ENCODE measurements around the gene GP2.

GP2 gene

GRCh38 chr16:20344611-20345010 lies 17.3 kb upstream of the GP2 start:
- DNase-seq, result no peak
- WGBS (ENCODE audit: extremely low coverage, insufficient coverage, insufficient read length), result no CpG with 5 or more reads among the region's 5 CpGs

GRCh38 chr16:20339744-20340143 lies 12.4 kb upstream of the GP2 start:
- DNase-seq, result peak in 1 of 2 donors; percentile 14
- Histone ChIP-seq H4K91ac (ENCODE audit: low read depth, low read length) (no peak overlapping the region), H3K79me1 (ENCODE audit: low read length) (no peaks in the 10 kb centered on the region), H3K79me2 (ENCODE audit: control insufficient read depth, insufficient read depth, low read length, poor library complexity) (no peaks in the 10 kb centered on the region), H2AK5ac (ENCODE audit: low read length) (no peak overlapping the region), H2BK12ac (ENCODE audit: low read length) (no peak overlapping the region), H2AFZ (ENCODE audit: insufficient read depth, low read length, poor library complexity) (no peak overlapping the region), H3K27me3 (ENCODE audit: insufficient read depth, low read length) (no peaks in the 10 kb centered on the region), H3K4me2 (ENCODE audit: low read length) (no peak overlapping the region), H2BK5ac (ENCODE audit: low read depth, low read length, poor library complexity) (no peak overlapping the region), H3K9me3 (ENCODE audit: insufficient read depth, low read depth, low read length) (no peaks in the 10 kb centered on the region), H3K27ac (ENCODE audit: low read depth, low read length) (no peak overlapping the region), H4K8ac (ENCODE audit: low read depth, low read length) (no peak overlapping the region), H3K18ac (ENCODE audit: low read length) (no peak overlapping the region), H3K4me1 (ENCODE audit: control insufficient read depth in 1 of 2, insufficient read depth in 2 of 2, low read length in 2 of 2) (no peaks in the 10 kb centered on the region), H3K23ac (ENCODE audit: low read length) (no peak overlapping the region), H3K4ac (ENCODE audit: low read depth, low read length) (no peak overlapping the region), H4K12ac (ENCODE audit: low read depth, low read length) (no peak overlapping the region), H3K4me3 (ENCODE audit: low read depth, low read length) (no peak overlapping the region), H3K36me3 (ENCODE audit: control insufficient read depth in 1 of 2, insufficient read depth in 2 of 2, low read length in 2 of 2) (no peaks in the 10 kb centered on the region), H3K14ac (ENCODE audit: low read length) (no peak overlapping the region), H2BK120ac (ENCODE audit: insufficient read depth, low read length, poor library complexity) (no peak overlapping the region), H3K9ac (ENCODE audit: low read length) (no peak overlapping the region)
- no CpG with 5 or more reads among the region's 3 CpGs for WGBS (ENCODE audit: extremely low coverage, insufficient coverage, insufficient read length)

More at GRCh38 chr16:20344611-20345010, 17.3 kb upstream of the GP2 start:
- Histone ChIP-seq H3K9me3 (ENCODE audit: insufficient read depth, low read depth, low read length) (no peaks in the 10 kb centered on the region), H2AFZ (ENCODE audit: insufficient read depth, low read length, poor library complexity) (no peak overlapping the region), H4K91ac (ENCODE audit: low read depth, low read length) (no peak overlapping the region), H3K9ac (ENCODE audit: low read length) (no peak overlapping the region), H3K4me2 (ENCODE audit: low read length) (no peak overlapping the region), H3K36me3 (ENCODE audit: control insufficient read depth in 1 of 2, insufficient read depth in 2 of 2, low read length in 2 of 2) (no peaks in the 10 kb centered on the region), H3K4ac (ENCODE audit: low read depth, low read length) (no peak overlapping the region), H3K18ac (ENCODE audit: low read length) (no peak overlapping the region), H3K4me1 (ENCODE audit: control insufficient read depth in 1 of 2, insufficient read depth in 2 of 2, low read length in 2 of 2) (no peaks in the 10 kb centered on the region), H4K12ac (ENCODE audit: low read depth, low read length) (no peak overlapping the region), H3K4me3 (ENCODE audit: low read depth, low read length) (no peak overlapping the region), H3K14ac (ENCODE audit: low read length) (no peak overlapping the region), H3K23ac (ENCODE audit: low read length) (no peak overlapping the region), H3K27ac (ENCODE audit: low read depth, low read length) (no peak overlapping the region), H3K79me1 (ENCODE audit: low read length) (no peaks in the 10 kb centered on the region), H2AK5ac (ENCODE audit: low read length) (no peak overlapping the region), H2BK5ac (ENCODE audit: low read depth, low read length, poor library complexity) (no peak overlapping the region), H3K27me3 (ENCODE audit: insufficient read depth, low read length) (no peaks in the 10 kb centered on the region), H2BK12ac (ENCODE audit: low read length) (no peak overlapping the region), H4K8ac (ENCODE audit: low read depth, low read length) (no peak overlapping the region), H2BK120ac (ENCODE audit: insufficient read depth, low read length, poor library complexity) (no peak overlapping the region), H3K79me2 (ENCODE audit: control insufficient read depth, insufficient read depth, low read length, poor library complexity) (no peaks in the 10 kb centered on the region)

- Histone ChIP-seq H3K4me3 (ENCODE audit: low read depth, low read length) (no peak overlapping the region), H4K8ac (ENCODE audit: low read depth, low read length) (no peak overlapping the region), H4K12ac (ENCODE audit: low read depth, low read length) (no peak overlapping the region), H2BK120ac (ENCODE audit: insufficient read depth, low read length, poor library complexity) (no peak overlapping the region), H2BK12ac (ENCODE audit: low read length) (no peak overlapping the region), H3K9ac (ENCODE audit: low read length) (no peak overlapping the region), H2AFZ (ENCODE audit: insufficient read depth, low read length, poor library complexity) (no peak overlapping the region), H3K79me1 (ENCODE audit: low read length) (no peaks in the 10 kb centered on the region), H3K4me1 (ENCODE audit: control insufficient read depth in 1 of 2, insufficient read depth in 2 of 2, low read length in 2 of 2) (no peaks in the 10 kb centered on the region), H3K4ac (ENCODE audit: low read depth, low read length) (no peak overlapping the region), H2BK5ac (ENCODE audit: low read depth, low read length, poor library complexity) (no peak overlapping the region), H3K14ac (ENCODE audit: low read length) (no peak overlapping the region), H3K36me3 (ENCODE audit: control insufficient read depth in 1 of 2, insufficient read depth in 2 of 2, low read length in 2 of 2) (no peaks in the 10 kb centered on the region), H3K9me3 (ENCODE audit: insufficient read depth, low read depth, low read length) (no peaks in the 10 kb centered on the region), H3K18ac (ENCODE audit: low read length) (no peak overlapping the region), H3K79me2 (ENCODE audit: control insufficient read depth, insufficient read depth, low read length, poor library complexity) (no peaks in the 10 kb centered on the region), H4K91ac (ENCODE audit: low read depth, low read length) (no peak overlapping the region), H3K4me2 (ENCODE audit: low read length) (no peak overlapping the region), H3K27ac (ENCODE audit: low read depth, low read length) (no peak overlapping the region), H3K23ac (ENCODE audit: low read length) (no peak overlapping the region), H2AK5ac (ENCODE audit: low read length) (no peak overlapping the region), H3K27me3 (ENCODE audit: insufficient read depth, low read length) (no peaks in the 10 kb centered on the region)
- no peak for DNase-seq
- WGBS (ENCODE audit: extremely low coverage, insufficient coverage, insufficient read length), result no CpG with 5 or more reads among the region's 2 CpGs
These were observed 9.6 kb upstream of the GP2 start for GRCh38 chr16:20336955-20337354.

GRCh38 chr16:20334396-20334795 lies 7.1 kb upstream of the GP2 start:
- H3K4me2 ChIP-seq (ENCODE audit: low read length), result no peak overlapping the region
- H2AFZ ChIP-seq (ENCODE audit: insufficient read depth, low read length, poor library complexity), result no peak overlapping the region
- WGBS (ENCODE audit: extremely low coverage, insufficient coverage, insufficient read length), result no CpG with 5 or more reads among the region's 1 CpG
- no peak overlapping the region for H4K8ac ChIP-seq (ENCODE audit: low read depth, low read length)
- H3K79me1 ChIP-seq (ENCODE audit: low read length), result no peaks in the 10 kb centered on the region
- H2BK5ac ChIP-seq (ENCODE audit: low read depth, low read length, poor library complexity), result no peak overlapping the region
- H3K4me3 ChIP-seq (ENCODE audit: low read depth, low read length), result no peak overlapping the region
- no peak overlapping the region for H3K9ac ChIP-seq (ENCODE audit: low read length)
- no peak overlapping the region for H2BK120ac ChIP-seq (ENCODE audit: insufficient read depth, low read length, poor library complexity)
- no peak overlapping the region for H3K27ac ChIP-seq (ENCODE audit: low read depth, low read length)
- no peak overlapping the region for H2BK12ac ChIP-seq (ENCODE audit: low read length)
- no peaks in the 10 kb centered on the region for H3K79me2 ChIP-seq (ENCODE audit: control insufficient read depth, insufficient read depth, low read length, poor library complexity)
- no peak overlapping the region for H3K18ac ChIP-seq (ENCODE audit: low read length)
- H4K91ac ChIP-seq (ENCODE audit: low read depth, low read length), result no peak overlapping the region
- no peaks in the 10 kb centered on the region for H3K4me1 ChIP-seq (ENCODE audit: control insufficient read depth in 1 of 2, insufficient read depth in 2 of 2, low read length in 2 of 2)
- H4K12ac ChIP-seq (ENCODE audit: low read depth, low read length), result no peak overlapping the region
- no peaks in the 10 kb centered on the region for H3K36me3 ChIP-seq (ENCODE audit: control insufficient read depth in 1 of 2, insufficient read depth in 2 of 2, low read length in 2 of 2)
- H2AK5ac ChIP-seq (ENCODE audit: low read length), result no peak overlapping the region
- no peaks in the 10 kb centered on the region for H3K27me3 ChIP-seq (ENCODE audit: insufficient read depth, low read length)
- H3K4ac ChIP-seq (ENCODE audit: low read depth, low read length), result no peak overlapping the region
- no peak overlapping the region for H3K14ac ChIP-seq (ENCODE audit: low read length)
- no peak overlapping the region for H3K23ac ChIP-seq (ENCODE audit: low read length)
- no peaks in the 10 kb centered on the region for H3K9me3 ChIP-seq (ENCODE audit: insufficient read depth, low read depth, low read length)
- DNase-seq, result peak; percentile 67 to 79

Data from trophoblast cell (in vitro differentiated cells and primary cell).